Spleen (tissue), 3 donors: ENCODE results near the gene GRID2IP.

Experiments used
- POLR2A ChIP-seq, 3 donors: fragments of 450-650 bp; IDR thresholded peaks; one replicate each; pipeline ENCODE4 v1.5.1; 2017; ENCODE audit warnings: antibody characterized with exemption in 3 of 3, mild to moderate bottlenecking in 1 of 3
- POLR2AphosphoS5 ChIP-seq, 3 donors: sonication (generic); formaldehyde crosslinking; IDR thresholded peaks; one replicate each; pipeline ENCODE4 v1.5.1; 2017; ENCODE audit warnings: antibody characterized with exemption in 3 of 3

GRCh38 chr7:6553448-6554044 lies 2.3 kb upstream of the GRID2IP start:
- TF ChIP-seq POLR2A (IDR thresholded peaks at IDR 0.05), result no peak
- TF ChIP-seq POLR2AphosphoS5 (IDR thresholded peaks at IDR 0.05), result no peak
